WTC11 (cell line): Measurements from ENCODE around the gene TUBGCP3. TPM values are rescaled to one million over a fixed set of nuclear protein-coding genes. Genes with fewer than 3 reads are reported as not detected.
A peak's percentile ranks its signal among the peaks of the same experiment; 100 is the strongest.

ENCODE experiments used
- ATAC-seq: fragments of 200-7000 bp; cut with Tn5 transposase; 2 replicates; pipeline ENCODE4 v1.10.0; 2021; ENCODE audit warnings: mild to moderate bottlenecking, moderate library complexity
- CTCF ChIA-PET: fragments of 300-600 bp; sonication (Branson Sonifier 250); formaldehyde crosslinking; loops from one replicate; lab custom pipeline; 2021; ENCODE audit warnings: antibody characterized with exemption; lab: Charles Lee
- POLR2A ChIA-PET: fragments of 350-600 bp; sonication (Branson Sonifier 250); formaldehyde crosslinking; loops from one replicate; lab custom pipeline; 2021; ENCODE audit warnings: antibody characterized with exemption; lab: Charles Lee
- DNase-seq: peaks from one replicate; pipeline ENCODE4 v3.0.0; 2021; ENCODE audit warnings: low spot score
- H3K27ac Mint-ChIP-seq: 2 replicates; pipeline ENCODE4 v1.8.0; 2021; ENCODE audit warnings: mixed read lengths
- H3K27me3 Mint-ChIP-seq: 2 replicates; pipeline ENCODE4 v1.8.0; 2021; ENCODE audit warnings: low read depth, mild to moderate bottlenecking, moderate library complexity, mixed read lengths
- H3K36me3 Mint-ChIP-seq: 2 replicates; pipeline ENCODE4 v1.8.0; 2021; ENCODE audit warnings: mixed read lengths
- H3K4me1 Mint-ChIP-seq: 2 replicates; pipeline ENCODE4 v1.8.0; 2022; ENCODE audit warnings: mixed read lengths
- H3K4me3 Mint-ChIP-seq: 2 replicates; pipeline ENCODE4 v1.8.0; 2021; ENCODE audit warnings: mild to moderate bottlenecking, moderate library complexity, mixed read lengths
- H3K9me3 Mint-ChIP-seq: 2 replicates; pipeline ENCODE4 v1.8.0; 2021; ENCODE audit warnings: mixed read lengths
- ATF6 ChIP-seq: sonication (generic); formaldehyde crosslinking; IDR thresholded peaks from 2 replicates; pipeline ENCODE4 v1.8.1; 2023; ENCODE audit warnings: mild to moderate bottlenecking, missing genetic modification reagents
- FOXP4 ChIP-seq: sonication (generic); formaldehyde crosslinking; IDR thresholded peaks from 2 replicates; pipeline ENCODE4 v1.8.0; 2022; ENCODE audit warnings: mild to moderate bottlenecking, missing genetic modification reagents
- HMGA2 ChIP-seq: fragments of 250-450 bp; sonication (Bioruptor Pico); IDR thresholded peaks from 2 replicates; pipeline ENCODE4 v1.4.0; 2021; ENCODE audit warnings: mild to moderate bottlenecking, moderate library complexity
- IRF2 ChIP-seq: sonication (generic); formaldehyde crosslinking; IDR thresholded peaks from 2 replicates; pipeline ENCODE4 v1.8.0; 2022; ENCODE audit warnings: low read depth, missing genetic modification reagents, borderline replicate concordance
- MYBL2 ChIP-seq: sonication (generic); formaldehyde crosslinking; IDR thresholded peaks from 2 replicates; pipeline ENCODE4 v1.8.1; 2023; ENCODE audit warnings: mild to moderate bottlenecking, moderate library complexity, missing genetic modification reagents
- OVOL2 ChIP-seq: fragments of 250-450 bp; sonication (Bioruptor Pico); IDR thresholded peaks from 2 replicates; pipeline ENCODE4 v1.9.0; 2021; ENCODE audit warnings: mild to moderate bottlenecking, borderline replicate concordance
- RORB ChIP-seq: fragments of 250-450 bp; sonication (Bioruptor Pico); IDR thresholded peaks from 2 replicates; pipeline ENCODE4 v1.9.0; 2021; ENCODE audit warnings: mild to moderate bottlenecking
- TEAD1 ChIP-seq: sonication (generic); formaldehyde crosslinking; IDR thresholded peaks from 2 replicates; pipeline ENCODE4 v1.8.0; 2022; ENCODE audit warnings: mild to moderate bottlenecking, missing genetic modification reagents
- total RNA-seq: library from RNA; stranded (reverse); gene quantifications from 3 replicates; pipeline ENCODE4 v1.2.3, GENCODE V29; 2021
- TF ChIP-seq, protein P1 (sequence below): sonication (generic); formaldehyde crosslinking; IDR thresholded peaks from 2 replicates; pipeline ENCODE4 v1.8.0; 2022; ENCODE audit warnings: mild to moderate bottlenecking, missing genetic modification reagents
- TF ChIP-seq, protein P2 (sequence below): sonication (generic); formaldehyde crosslinking; IDR thresholded peaks from 2 replicates; pipeline ENCODE4 v1.8.0; 2022; ENCODE audit warnings: missing genetic modification reagents
- TF ChIP-seq, protein P3 (sequence below): sonication (generic); formaldehyde crosslinking; IDR thresholded peaks from 2 replicates; pipeline ENCODE4 v1.8.1; 2023; ENCODE audit warnings: mild to moderate bottlenecking, missing genetic modification reagents, borderline replicate concordance
- TF ChIP-seq, protein P4 (sequence below): sonication (generic); formaldehyde crosslinking; IDR thresholded peaks from 2 replicates; pipeline ENCODE4 v1.8.0; 2022; ENCODE audit warnings: mild to moderate bottlenecking, missing genetic modification reagents

The TUBGCP3 gene
- total RNA-seq, 1 experiment from 2014 or later, result 29.9 TPM

- no peak for ATAC-seq
- ChIA-PET POLR2A (no interaction called here), CTCF (no interaction called here)
- TF ChIP-seq RORB (CRISPR knock-in tag) (no peak), IRF2 (CRISPR knock-in tag) (no peak)
- TF ChIP-seq, protein P1, sequence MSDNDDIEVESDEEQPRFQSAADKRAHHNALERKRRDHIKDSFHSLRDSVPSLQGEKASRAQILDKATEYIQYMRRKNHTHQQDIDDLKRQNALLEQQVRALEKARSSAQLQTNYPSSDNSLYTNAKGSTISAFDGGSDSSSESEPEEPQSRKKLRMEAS (CRISPR knock-in tag), result no peak
- TF ChIP-seq, all 79 proteins: peak for 0
- no peaks in the 10 kb centered on the region for H3K27me3 Mint-ChIP-seq
- DNase-seq, result no peak
- H3K4me3 Mint-ChIP-seq, result no peak overlapping the region
- H3K36me3 Mint-ChIP-seq, result peaks cover 16% of the 10 kb centered on the region
- H3K4me1 Mint-ChIP-seq, result peaks cover 37% of the 10 kb centered on the region
- H3K27ac Mint-ChIP-seq, result no peak overlapping the region
- H3K9me3 Mint-ChIP-seq, result peaks cover 14% of the 10 kb centered on the region
Observed at GRCh38 chr13:112579310-112579843, 8.6 kb downstream of the TUBGCP3 start.

GRCh38 chr13:112576768-112577167 is 11.2 kb downstream of the TUBGCP3 start:
- Mint-ChIP-seq H3K4me3 (no peak overlapping the region), H3K4me1 (peaks cover 39% of the 10 kb centered on the region), H3K36me3 (peaks cover 16% of the 10 kb centered on the region), H3K27me3 (no peaks in the 10 kb centered on the region), H3K9me3 (peaks cover 14% of the 10 kb centered on the region), H3K27ac (peak overlapping the region; percentile 12; the same call in 1 of the 2 replicates)
- ChIA-PET POLR2A (no interaction called here), CTCF (interaction anchor here (0.7 kb wide), 1 partner anchor 84 kb away, joined by 3 read pairs; no protein-coding TSS in a partner anchor)
- no peak for ATAC-seq
- no peak for TF ChIP-seq TEAD1 (CRISPR knock-in tag)
- TF ChIP-seq, protein P2, sequence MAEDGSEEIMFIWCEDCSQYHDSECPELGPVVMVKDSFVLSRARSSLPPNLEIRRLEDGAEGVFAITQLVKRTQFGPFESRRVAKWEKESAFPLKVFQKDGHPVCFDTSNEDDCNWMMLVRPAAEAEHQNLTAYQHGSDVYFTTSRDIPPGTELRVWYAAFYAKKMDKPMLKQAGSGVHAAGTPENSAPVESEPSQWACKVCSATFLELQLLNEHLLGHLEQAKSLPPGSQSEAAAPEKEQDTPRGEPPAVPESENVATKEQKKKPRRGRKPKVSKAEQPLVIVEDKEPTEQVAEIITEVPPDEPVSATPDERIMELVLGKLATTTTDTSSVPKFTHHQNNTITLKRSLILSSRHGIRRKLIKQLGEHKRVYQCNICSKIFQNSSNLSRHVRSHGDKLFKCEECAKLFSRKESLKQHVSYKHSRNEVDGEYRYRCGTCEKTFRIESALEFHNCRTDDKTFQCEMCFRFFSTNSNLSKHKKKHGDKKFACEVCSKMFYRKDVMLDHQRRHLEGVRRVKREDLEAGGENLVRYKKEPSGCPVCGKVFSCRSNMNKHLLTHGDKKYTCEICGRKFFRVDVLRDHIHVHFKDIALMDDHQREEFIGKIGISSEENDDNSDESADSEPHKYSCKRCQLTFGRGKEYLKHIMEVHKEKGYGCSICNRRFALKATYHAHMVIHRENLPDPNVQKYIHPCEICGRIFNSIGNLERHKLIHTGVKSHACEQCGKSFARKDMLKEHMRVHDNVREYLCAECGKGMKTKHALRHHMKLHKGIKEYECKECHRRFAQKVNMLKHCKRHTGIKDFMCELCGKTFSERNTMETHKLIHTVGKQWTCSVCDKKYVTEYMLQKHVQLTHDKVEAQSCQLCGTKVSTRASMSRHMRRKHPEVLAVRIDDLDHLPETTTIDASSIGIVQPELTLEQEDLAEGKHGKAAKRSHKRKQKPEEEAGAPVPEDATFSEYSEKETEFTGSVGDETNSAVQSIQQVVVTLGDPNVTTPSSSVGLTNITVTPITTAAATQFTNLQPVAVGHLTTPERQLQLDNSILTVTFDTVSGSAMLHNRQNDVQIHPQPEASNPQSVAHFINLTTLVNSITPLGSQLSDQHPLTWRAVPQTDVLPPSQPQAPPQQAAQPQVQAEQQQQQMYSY (CRISPR knock-in tag), result no peak
- TF ChIP-seq FOXP4 (CRISPR knock-in tag), result no peak
- TF ChIP-seq MYBL2 (CRISPR knock-in tag), result no peak
- no peak for TF ChIP-seq HMGA2 (CRISPR knock-in tag)
- TF ChIP-seq, protein P3, sequence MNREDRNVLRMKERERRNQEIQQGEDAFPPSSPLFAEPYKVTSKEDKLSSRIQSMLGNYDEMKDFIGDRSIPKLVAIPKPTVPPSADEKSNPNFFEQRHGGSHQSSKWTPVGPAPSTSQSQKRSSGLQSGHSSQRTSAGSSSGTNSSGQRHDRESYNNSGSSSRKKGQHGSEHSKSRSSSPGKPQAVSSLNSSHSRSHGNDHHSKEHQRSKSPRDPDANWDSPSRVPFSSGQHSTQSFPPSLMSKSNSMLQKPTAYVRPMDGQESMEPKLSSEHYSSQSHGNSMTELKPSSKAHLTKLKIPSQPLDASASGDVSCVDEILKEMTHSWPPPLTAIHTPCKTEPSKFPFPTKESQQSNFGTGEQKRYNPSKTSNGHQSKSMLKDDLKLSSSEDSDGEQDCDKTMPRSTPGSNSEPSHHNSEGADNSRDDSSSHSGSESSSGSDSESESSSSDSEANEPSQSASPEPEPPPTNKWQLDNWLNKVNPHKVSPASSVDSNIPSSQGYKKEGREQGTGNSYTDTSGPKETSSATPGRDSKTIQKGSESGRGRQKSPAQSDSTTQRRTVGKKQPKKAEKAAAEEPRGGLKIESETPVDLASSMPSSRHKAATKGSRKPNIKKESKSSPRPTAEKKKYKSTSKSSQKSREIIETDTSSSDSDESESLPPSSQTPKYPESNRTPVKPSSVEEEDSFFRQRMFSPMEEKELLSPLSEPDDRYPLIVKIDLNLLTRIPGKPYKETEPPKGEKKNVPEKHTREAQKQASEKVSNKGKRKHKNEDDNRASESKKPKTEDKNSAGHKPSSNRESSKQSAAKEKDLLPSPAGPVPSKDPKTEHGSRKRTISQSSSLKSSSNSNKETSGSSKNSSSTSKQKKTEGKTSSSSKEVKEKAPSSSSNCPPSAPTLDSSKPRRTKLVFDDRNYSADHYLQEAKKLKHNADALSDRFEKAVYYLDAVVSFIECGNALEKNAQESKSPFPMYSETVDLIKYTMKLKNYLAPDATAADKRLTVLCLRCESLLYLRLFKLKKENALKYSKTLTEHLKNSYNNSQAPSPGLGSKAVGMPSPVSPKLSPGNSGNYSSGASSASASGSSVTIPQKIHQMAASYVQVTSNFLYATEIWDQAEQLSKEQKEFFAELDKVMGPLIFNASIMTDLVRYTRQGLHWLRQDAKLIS (CRISPR knock-in tag), result no peak
- TF ChIP-seq ATF6 (CRISPR knock-in tag), result no peak
- TF ChIP-seq OVOL2, result no peak
- TF ChIP-seq, protein P4, sequence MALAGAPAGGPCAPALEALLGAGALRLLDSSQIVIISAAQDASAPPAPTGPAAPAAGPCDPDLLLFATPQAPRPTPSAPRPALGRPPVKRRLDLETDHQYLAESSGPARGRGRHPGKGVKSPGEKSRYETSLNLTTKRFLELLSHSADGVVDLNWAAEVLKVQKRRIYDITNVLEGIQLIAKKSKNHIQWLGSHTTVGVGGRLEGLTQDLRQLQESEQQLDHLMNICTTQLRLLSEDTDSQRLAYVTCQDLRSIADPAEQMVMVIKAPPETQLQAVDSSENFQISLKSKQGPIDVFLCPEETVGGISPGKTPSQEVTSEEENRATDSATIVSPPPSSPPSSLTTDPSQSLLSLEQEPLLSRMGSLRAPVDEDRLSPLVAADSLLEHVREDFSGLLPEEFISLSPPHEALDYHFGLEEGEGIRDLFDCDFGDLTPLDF, result no peak
- no peak for DNase-seq
